HG03558 (cell line): ENCODE results near the gene SPATA7.
"Not testable (repeated sequence)": the region's sequence is repeated elsewhere in the genome, so short reads cannot be mapped to it uniquely, and the experiment has no call there.

Source experiments
- ATAC-seq: cut with Tn5 transposase; IDR thresholded peaks from one replicate; pipeline ENCODE4 v1.9.1; 2021; ENCODE audit warnings: moderate number of reproducible peaks; ENCODE audit not compliant: unreplicated experiment; ENCODE audit errors: extremely low read depth

The SPATA7 gene

GRCh38 chr14:88385212-88386101, at the start of gene SPATA7:
Gene SPATA7, plus strand, starts transcription at chr14:88385657. Its CDS starts 162 bp downstream, at chr14:88385819.
- peak; percentile 98 for ATAC-seq

- no peak for ATAC-seq
These were observed 45.1 kb upstream of the SPATA7 start for GRCh38 chr14:88340357-88340756.

- no peak for ATAC-seq
These were observed 42.5 kb upstream of the SPATA7 start for GRCh38 chr14:88342980-88343379.

- ATAC-seq: no peak
These were observed 39.3 kb upstream of the SPATA7 start for GRCh38 chr14:88346048-88346639.

- no peak for ATAC-seq
These were observed 36.9 kb upstream of the SPATA7 start for GRCh38 chr14:88348546-88348945.

- ATAC-seq: no peak
These were observed 33.3 kb upstream of the SPATA7 start for GRCh38 chr14:88351966-88352691.

- no peak for ATAC-seq
These were observed 32.8 kb upstream of the SPATA7 start for GRCh38 chr14:88352698-88353097.

- no peak for ATAC-seq
These were observed 31.1 kb upstream of the SPATA7 start for GRCh38 chr14:88354358-88354757.

GRCh38 chr14:88359500-88359899, 26.0 kb upstream of the SPATA7 start:
- ATAC-seq: no peak

GRCh38 chr14:88363644-88364043, 21.8 kb upstream of the SPATA7 start:
- no peak for ATAC-seq

GRCh38 chr14:88364710-88365413, 20.6 kb upstream of the SPATA7 start:
- ATAC-seq: no peak

- no peak for ATAC-seq
These were observed 16.0 kb upstream of the SPATA7 start for GRCh38 chr14:88369496-88369895.

- ATAC-seq: no peak
These were observed 5.6 kb upstream of the SPATA7 start for GRCh38 chr14:88379706-88380343.

GRCh38 chr14:88380405-88380804, 5.1 kb upstream of the SPATA7 start:
- no peak for ATAC-seq

GRCh38 chr14:88381634-88382033, 3.8 kb upstream of the SPATA7 start:
- ATAC-seq: not testable (repeated sequence)

- ATAC-seq: no peak
These were observed 739 bp upstream of the SPATA7 start for GRCh38 chr14:88384718-88385117.

- ATAC-seq: no peak
These were observed 868 bp downstream of the SPATA7 start for GRCh38 chr14:88386256-88386794.

GRCh38 chr14:88388741-88389282, 3.4 kb downstream of the SPATA7 start:
- ATAC-seq: no peak

GRCh38 chr14:88392609-88393008, 7.2 kb downstream of the SPATA7 start:
- ATAC-seq: no peak
